NCI-H128 (cell line): Measurements from ENCODE around the gene CDK11B.
"Not testable (repeated sequence)": the region's sequence is repeated elsewhere in the genome, so short reads cannot be mapped to it uniquely, and the experiment has no call there.

ENCODE experiments used
- DNase-seq: peaks from one replicate; lab custom pipeline; 2025; ENCODE audit not compliant: unreplicated experiment; lab: John Stamatoyannopoulos, UW

Gene CDK11B

GRCh38 chr1:1600861-1601563 lies 57.8 kb downstream of the CDK11B start:
- DNase-seq = no peak

- no peak for DNase-seq
Observed at GRCh38 chr1:1599935-1600860, 58.6 kb downstream of the CDK11B start, which contains the start of gene FNDC10. TSS of gene FNDC10 (minus strand) at chr1:1600135. CDS start at chr1:1600015, 120 bp downstream.

GRCh38 chr1:1599030-1599934 lies 59.5 kb downstream of the CDK11B start:
- peak; percentile 14 for DNase-seq

- DNase-seq = no peak
Observed at GRCh38 chr1:1598720-1599029, 60.1 kb downstream of the CDK11B start.

GRCh38 chr1:1598051-1598719 lies 60.6 kb downstream of the CDK11B start:
- no peak for DNase-seq

- no peak for DNase-seq
Observed at GRCh38 chr1:1597275-1597930, 61.4 kb downstream of the CDK11B start.

- no peak for DNase-seq
Observed at GRCh38 chr1:1596493-1597274, 62.1 kb downstream of the CDK11B start.

- not testable (repeated sequence) for DNase-seq
Observed at GRCh38 chr1:1595341-1595740, 63.5 kb downstream of the CDK11B start.

GRCh38 chr1:1594602-1595260 lies 64.1 kb downstream of the CDK11B start:
- DNase-seq = no peak

GRCh38 chr1:1593834-1594601 lies 64.8 kb downstream of the CDK11B start:
- no peak for DNase-seq

GRCh38 chr1:1591452-1591851 lies 67.4 kb downstream of the CDK11B start:
- no peak for DNase-seq
